K562 (cell line): ENCODE data around the gene HSPB1. TPM values are rescaled to one million over a fixed set of nuclear protein-coding genes. Genes with fewer than 3 reads are reported as not detected.

Experiments used
- ASH1L ChIP-seq: fragments of 450-650 bp; IDR thresholded peaks from 2 replicates; pipeline ENCODE4 v1.6.1; 2018; ENCODE audit warnings: borderline replicate concordance, mild to moderate bottlenecking, low read depth; ENCODE audit not compliant: partially characterized antibody
- LCOR ChIP-seq: sonication (generic); formaldehyde crosslinking; IDR thresholded peaks from 2 replicates; pipeline ENCODE4 v1.8.0; 2022; ENCODE audit warnings: mild to moderate bottlenecking, missing genetic modification reagents
- NONO ChIP-seq, 2 experiments: fragments of 200-400 bp in 1 of 2; fragments of 450-650 bp in 1 of 2; formaldehyde crosslinking in 1 of 2; IDR thresholded peaks; 2 replicates each; pipeline ENCODE4 v1.6.1; 2017; ENCODE audit warnings: low read depth in 2 of 2, mild to moderate bottlenecking in 2 of 2, moderate library complexity in 2 of 2, low read length in 1 of 2
- PPARD ChIP-seq: fragments of 250-450 bp; sonication (Bioruptor Pico); IDR thresholded peaks from 2 replicates; pipeline ENCODE4 v1.8.0; 2022; ENCODE audit warnings: inconsistent platforms, mild to moderate bottlenecking, moderate library complexity
- TCF7L2 ChIP-seq: fragments of 150-350 bp; IDR thresholded peaks from 2 replicates; pipeline ENCODE4 v1.6.1; 2016; ENCODE audit warnings: low read depth, mild to moderate bottlenecking, low read length, moderate library complexity
- TOE1 ChIP-seq, 2 experiments: fragments of 450-650 bp in 1 of 2; sonication (generic) in 1 of 2; formaldehyde crosslinking in 1 of 2; IDR thresholded peaks; 2 replicates each; pipeline versions ENCODE4 v1.7.1 to v1.8.0; 2016 to 2022; ENCODE audit warnings: borderline replicate concordance in 2 of 2, mild to moderate bottlenecking in 2 of 2, antibody characterized with exemption in 1 of 2, inconsistent platforms in 1 of 2, low read depth in 1 of 2, missing genetic modification reagents in 1 of 2, moderate library complexity in 1 of 2
- ZNF121 ChIP-seq: sonication (generic); formaldehyde crosslinking; conservative IDR thresholded peaks from 2 replicates; pipeline ENCODE4 v1.8.0; 2022; ENCODE audit warnings: missing genetic modification reagents
- polyA plus RNA-seq, 8 experiments: library from polyadenylated mRNA; depleted of rRNA in 4 of 8; stranded (reverse) in 5 of 8; unstranded in 3 of 8; fragments of >200 nt; fragmentation: Nextera tagmentation in 2 of 8; fragmentation: Illumina TruSeq in 1 of 8; extraction: Ambion mirVana in 2 of 8; extraction: Trizol in 1 of 8; gene quantifications; 2 replicates each; pipeline versions ENCODE4 v1.2.1 to v1.2.3, GENCODE V29; 2011 to 2014; ENCODE audit warnings: inconsistent platforms in 1 of 8, missing spikeins in 1 of 8
- total RNA-seq, 7 experiments: library from RNA; depleted of rRNA in 6 of 7; stranded (reverse); fragments of >200 nt in 6 of 7; fragmentation: Illumina TruSeq in 2 of 7; extraction: Trizol in 2 of 7; gene quantifications; 2 replicates each; pipeline versions ENCODE4 v1.2.1 to v1.2.3, GENCODE V29; 2011 to 2021; ENCODE audit warnings: low replicate concordance in 1 of 7
- TF ChIP-seq, protein P1 (sequence below): fragments of 250-450 bp; sonication (Bioruptor Pico); IDR thresholded peaks from 2 replicates; pipeline ENCODE4 v1.9.0; 2021; ENCODE audit warnings: mild to moderate bottlenecking, inconsistent platforms
- TF ChIP-seq, protein P2 (sequence below), 3 experiments: fragments of 200-800 bp in 1 of 3; fragments of 250-450 bp in 1 of 3; fragments of 450-650 bp in 1 of 3; sonication (Bioruptor Pico) in 1 of 3; sonication (Bioruptor generic) in 1 of 3; formaldehyde crosslinking in 1 of 3; IDR thresholded peaks; 2 replicates each; pipeline versions ENCODE4 v1.6.1 to v1.8.0; 2016 to 2022; ENCODE audit warnings: mild to moderate bottlenecking in 2 of 3, missing genetic modification characterization in 2 of 3, missing compliant biosample characterization in 1 of 3, moderate library complexity in 1 of 3
- TF ChIP-seq, protein P3 (sequence below): fragments of 450-650 bp; IDR thresholded peaks from 2 replicates; pipeline ENCODE4 v1.6.1; 2018; ENCODE audit not compliant: partially characterized antibody
- TF ChIP-seq, protein P4 (sequence below): sonication (generic); formaldehyde crosslinking; IDR thresholded peaks from 2 replicates; pipeline ENCODE4 v1.8.0; 2022; ENCODE audit warnings: missing genetic modification reagents, mild to moderate bottlenecking, borderline replicate concordance

HSPB1 gene
- total and polyA plus RNA-seq, 9 of the 15 experiments (the other 6 are each of a cell fraction or from before 2014, with no cell fraction given): 27.1 to 522 (median 138) TPM

DNA sequence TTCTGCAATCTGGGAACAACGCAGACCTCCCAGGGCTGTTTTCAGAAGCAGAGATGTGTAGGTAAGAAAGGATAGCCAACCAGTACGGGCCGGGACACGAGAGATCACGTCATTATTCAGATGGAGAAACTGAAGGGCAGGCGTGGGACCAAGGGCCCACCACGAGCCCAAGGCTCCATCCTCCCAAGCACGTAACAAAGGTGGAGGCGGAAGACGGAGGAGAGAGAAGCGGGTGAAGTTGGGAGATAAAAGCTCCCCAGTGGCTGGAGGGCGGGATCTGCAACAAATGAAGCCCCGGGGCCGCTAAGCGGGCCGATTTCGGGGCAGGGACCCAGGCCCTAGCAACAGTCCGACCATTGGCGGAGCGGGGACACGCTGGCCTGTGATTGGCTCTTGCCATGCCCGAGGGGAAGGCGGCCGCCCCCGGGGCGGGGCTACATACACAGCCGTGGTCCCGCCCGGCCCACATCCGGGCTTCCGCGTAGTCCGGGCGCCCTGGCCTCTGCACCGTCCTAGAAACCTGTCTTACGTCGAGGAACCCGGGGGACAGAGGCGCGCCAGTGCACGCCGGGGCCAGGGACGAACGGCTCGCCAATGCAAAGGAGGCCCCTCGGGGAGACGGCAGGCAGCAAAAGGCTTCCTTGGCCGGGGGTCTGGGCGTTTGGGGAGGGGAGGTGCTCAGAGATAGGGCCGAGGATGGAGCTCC, 15.5 kb downstream of the HSPB1 start (continued):
- TF ChIP-seq, protein P1, sequence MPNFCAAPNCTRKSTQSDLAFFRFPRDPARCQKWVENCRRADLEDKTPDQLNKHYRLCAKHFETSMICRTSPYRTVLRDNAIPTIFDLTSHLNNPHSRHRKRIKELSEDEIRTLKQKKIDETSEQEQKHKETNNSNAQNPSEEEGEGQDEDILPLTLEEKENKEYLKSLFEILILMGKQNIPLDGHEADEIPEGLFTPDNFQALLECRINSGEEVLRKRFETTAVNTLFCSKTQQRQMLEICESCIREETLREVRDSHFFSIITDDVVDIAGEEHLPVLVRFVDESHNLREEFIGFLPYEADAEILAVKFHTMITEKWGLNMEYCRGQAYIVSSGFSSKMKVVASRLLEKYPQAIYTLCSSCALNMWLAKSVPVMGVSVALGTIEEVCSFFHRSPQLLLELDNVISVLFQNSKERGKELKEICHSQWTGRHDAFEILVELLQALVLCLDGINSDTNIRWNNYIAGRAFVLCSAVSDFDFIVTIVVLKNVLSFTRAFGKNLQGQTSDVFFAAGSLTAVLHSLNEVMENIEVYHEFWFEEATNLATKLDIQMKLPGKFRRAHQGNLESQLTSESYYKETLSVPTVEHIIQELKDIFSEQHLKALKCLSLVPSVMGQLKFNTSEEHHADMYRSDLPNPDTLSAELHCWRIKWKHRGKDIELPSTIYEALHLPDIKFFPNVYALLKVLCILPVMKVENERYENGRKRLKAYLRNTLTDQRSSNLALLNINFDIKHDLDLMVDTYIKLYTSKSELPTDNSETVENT (CRISPR knock-in tag): peak; percentile 76; the same call in 1 of the 2 replicates
- TF ChIP-seq TOE1 (IDR thresholded peaks at IDR 0.05; ENCODE audit: borderline replicate concordance) (peak; percentile 39; the same call in 1 of the 2 replicates), TOE1 (CRISPR knock-in tag; IDR thresholded peaks at IDR 0.05; ENCODE audit: borderline replicate concordance, low read depth) (no peak), ZNF121 (CRISPR knock-in tag) (no peak), LCOR (CRISPR knock-in tag) (no peak; the same call in 1 of the 2 replicates), NONO (IDR thresholded peaks at IDR 0.05; ENCODE audit: low read depth in 2 of 2, low read length in 1 of 2) (no peak), ASH1L (peak; percentile 90), TCF7L2 (no peak), PPARD (no peak)
- TF ChIP-seq, protein P2, sequence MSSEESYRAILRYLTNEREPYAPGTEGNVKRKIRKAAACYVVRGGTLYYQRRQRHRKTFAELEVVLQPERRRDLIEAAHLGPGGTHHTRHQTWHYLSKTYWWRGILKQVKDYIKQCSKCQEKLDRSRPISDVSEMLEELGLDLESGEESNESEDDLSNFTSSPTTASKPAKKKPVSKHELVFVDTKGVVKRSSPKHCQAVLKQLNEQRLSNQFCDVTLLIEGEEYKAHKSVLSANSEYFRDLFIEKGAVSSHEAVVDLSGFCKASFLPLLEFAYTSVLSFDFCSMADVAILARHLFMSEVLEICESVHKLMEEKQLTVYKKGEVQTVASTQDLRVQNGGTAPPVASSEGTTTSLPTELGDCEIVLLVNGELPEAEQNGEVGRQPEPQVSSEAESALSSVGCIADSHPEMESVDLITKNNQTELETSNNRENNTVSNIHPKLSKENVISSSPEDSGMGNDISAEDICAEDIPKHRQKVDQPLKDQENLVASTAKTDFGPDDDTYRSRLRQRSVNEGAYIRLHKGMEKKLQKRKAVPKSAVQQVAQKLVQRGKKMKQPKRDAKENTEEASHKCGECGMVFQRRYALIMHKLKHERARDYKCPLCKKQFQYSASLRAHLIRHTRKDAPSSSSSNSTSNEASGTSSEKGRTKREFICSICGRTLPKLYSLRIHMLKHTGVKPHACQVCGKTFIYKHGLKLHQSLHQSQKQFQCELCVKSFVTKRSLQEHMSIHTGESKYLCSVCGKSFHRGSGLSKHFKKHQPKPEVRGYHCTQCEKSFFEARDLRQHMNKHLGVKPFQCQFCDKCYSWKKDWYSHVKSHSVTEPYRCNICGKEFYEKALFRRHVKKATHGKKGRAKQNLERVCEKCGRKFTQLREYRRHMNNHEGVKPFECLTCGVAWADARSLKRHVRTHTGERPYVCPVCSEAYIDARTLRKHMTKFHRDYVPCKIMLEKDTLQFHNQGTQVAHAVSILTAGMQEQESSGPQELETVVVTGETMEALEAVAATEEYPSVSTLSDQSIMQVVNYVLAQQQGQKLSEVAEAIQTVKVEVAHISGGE (CRISPR knock-in tag; IDR thresholded peaks at IDR 0.05): peak in 1 of 3 experiments; percentile 56; a peak in 1 of 6 replicates
- TF ChIP-seq, protein P3, sequence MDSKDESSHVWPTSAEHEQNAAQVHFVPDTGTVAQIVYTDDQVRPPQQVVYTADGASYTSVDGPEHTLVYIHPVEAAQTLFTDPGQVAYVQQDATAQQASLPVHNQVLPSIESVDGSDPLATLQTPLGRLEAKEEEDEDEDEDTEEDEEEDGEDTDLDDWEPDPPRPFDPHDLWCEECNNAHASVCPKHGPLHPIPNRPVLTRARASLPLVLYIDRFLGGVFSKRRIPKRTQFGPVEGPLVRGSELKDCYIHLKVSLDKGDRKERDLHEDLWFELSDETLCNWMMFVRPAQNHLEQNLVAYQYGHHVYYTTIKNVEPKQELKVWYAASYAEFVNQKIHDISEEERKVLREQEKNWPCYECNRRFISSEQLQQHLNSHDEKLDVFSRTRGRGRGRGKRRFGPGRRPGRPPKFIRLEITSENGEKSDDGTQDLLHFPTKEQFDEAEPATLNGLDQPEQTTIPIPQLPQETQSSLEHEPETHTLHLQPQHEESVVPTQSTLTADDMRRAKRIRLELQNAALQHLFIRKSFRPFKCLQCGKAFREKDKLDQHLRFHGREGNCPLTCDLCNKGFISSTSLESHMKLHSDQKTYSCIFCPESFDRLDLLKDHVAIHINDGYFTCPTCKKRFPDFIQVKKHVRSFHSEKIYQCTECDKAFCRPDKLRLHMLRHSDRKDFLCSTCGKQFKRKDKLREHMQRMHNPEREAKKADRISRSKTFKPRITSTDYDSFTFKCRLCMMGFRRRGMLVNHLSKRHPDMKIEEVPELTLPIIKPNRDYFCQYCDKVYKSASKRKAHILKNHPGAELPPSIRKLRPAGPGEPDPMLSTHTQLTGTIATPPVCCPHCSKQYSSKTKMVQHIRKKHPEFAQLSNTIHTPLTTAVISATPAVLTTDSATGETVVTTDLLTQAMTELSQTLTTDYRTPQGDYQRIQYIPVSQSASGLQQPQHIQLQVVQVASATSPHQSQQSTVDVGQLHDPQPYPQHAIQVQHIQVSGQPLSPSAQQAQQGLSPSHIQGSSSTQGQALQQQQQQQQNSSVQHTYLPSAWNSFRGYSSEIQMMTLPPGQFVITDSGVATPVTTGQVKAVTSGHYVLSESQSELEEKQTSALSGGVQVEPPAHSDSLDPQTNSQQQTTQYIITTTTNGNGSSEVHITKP: no peak
- TF ChIP-seq, protein P4, sequence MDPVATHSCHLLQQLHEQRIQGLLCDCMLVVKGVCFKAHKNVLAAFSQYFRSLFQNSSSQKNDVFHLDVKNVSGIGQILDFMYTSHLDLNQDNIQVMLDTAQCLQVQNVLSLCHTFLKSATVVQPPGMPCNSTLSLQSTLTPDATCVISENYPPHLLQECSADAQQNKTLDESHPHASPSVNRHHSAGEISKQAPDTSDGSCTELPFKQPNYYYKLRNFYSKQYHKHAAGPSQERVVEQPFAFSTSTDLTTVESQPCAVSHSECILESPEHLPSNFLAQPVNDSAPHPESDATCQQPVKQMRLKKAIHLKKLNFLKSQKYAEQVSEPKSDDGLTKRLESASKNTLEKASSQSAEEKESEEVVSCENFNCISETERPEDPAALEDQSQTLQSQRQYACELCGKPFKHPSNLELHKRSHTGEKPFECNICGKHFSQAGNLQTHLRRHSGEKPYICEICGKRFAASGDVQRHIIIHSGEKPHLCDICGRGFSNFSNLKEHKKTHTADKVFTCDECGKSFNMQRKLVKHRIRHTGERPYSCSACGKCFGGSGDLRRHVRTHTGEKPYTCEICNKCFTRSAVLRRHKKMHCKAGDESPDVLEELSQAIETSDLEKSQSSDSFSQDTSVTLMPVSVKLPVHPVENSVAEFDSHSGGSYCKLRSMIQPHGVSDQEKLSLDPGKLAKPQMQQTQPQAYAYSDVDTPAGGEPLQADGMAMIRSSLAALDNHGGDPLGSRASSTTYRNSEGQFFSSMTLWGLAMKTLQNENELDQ: no peak; the same call in 1 of the 2 replicates
